AG10803 (cell line): ENCODE results near the gene GJA8.

Source experiments
- DNase-seq: peaks from one replicate; pipeline ENCODE4 v3.0.0; 2010; ENCODE audit warnings: low read depth
- H3K4me3 ChIP-seq: 2 replicates; pipeline ENCODE4 v1.5.1; 2011; ENCODE audit warnings: mild to moderate bottlenecking, low read length, control low read depth
- CTCF ChIP-seq: conservative IDR thresholded peaks from 2 replicates; pipeline ENCODE4 v1.5.1; 2011; ENCODE audit warnings: mild to moderate bottlenecking, low read length, control low read depth, inconsistent platforms

Gene GJA8

GRCh38 chr1:147891088-147891487 lies 11.5 kb upstream of the GJA8 start:
- no peak for TF ChIP-seq CTCF

GRCh38 chr1:147892216-147892615 lies 10.4 kb upstream of the GJA8 start:
- no peak for DNase-seq
- no peak for TF ChIP-seq CTCF
- H3K4me3 ChIP-seq, result no peak overlapping the region

More at GRCh38 chr1:147891088-147891487, 11.5 kb upstream of the GJA8 start:
- no peak for DNase-seq
- no peak overlapping the region for H3K4me3 ChIP-seq

GRCh38 chr1:147892731-147893214 lies 9.8 kb upstream of the GJA8 start:
- TF ChIP-seq CTCF, result peak; percentile 100
- peak; percentile 68 for DNase-seq

GRCh38 chr1:147895123-147895522 lies 7.5 kb upstream of the GJA8 start:
- no peak for TF ChIP-seq CTCF
- peak; percentile 12 for DNase-seq
- no peak overlapping the region for H3K4me3 ChIP-seq

More at GRCh38 chr1:147892731-147893214, 9.8 kb upstream of the GJA8 start:
- H3K4me3 ChIP-seq, result no peak overlapping the region

- no peak for DNase-seq
- TF ChIP-seq CTCF, result no peak
- no peak overlapping the region for H3K4me3 ChIP-seq
These were observed 5.4 kb upstream of the GJA8 start for GRCh38 chr1:147897029-147897752.

- H3K4me3 ChIP-seq, result no peak overlapping the region
- TF ChIP-seq CTCF, result no peak
- DNase-seq, result no peak
These were observed 4.8 kb upstream of the GJA8 start for GRCh38 chr1:147897789-147898188.

GRCh38 chr1:147904726-147905125 lies 2.1 kb downstream of the GJA8 start:
- no peak for DNase-seq
- no peak for TF ChIP-seq CTCF
- no peak overlapping the region for H3K4me3 ChIP-seq
